K562 (cell line): Measurements from ENCODE around the gene BMAL2. TPM values are rescaled to one million over a fixed set of nuclear protein-coding genes. Genes with fewer than 3 reads are reported as not detected.

Experiments
- ATAC-seq: fragments of 200-7000 bp; cut with Tn5 transposase; 3 replicates; pipeline ENCODE4 v1.9.1; 2020; ENCODE audit warnings: moderate library complexity
- BruUV-seq: library from RNA; stranded (reverse); fragments of 400-500 nt; replicated peaks from 2 replicates; lab custom pipeline; 2021; lab: Mats Ljungman, UMichigan
- CTCF ChIA-PET: fragments of 300-600 bp; formaldehyde crosslinking; extraction: SDS; loops from one replicate; lab custom pipeline; 2021; ENCODE audit warnings: low intra/inter-chr PET ratio; lab: Yijun Ruan, JAX
- POLR2A ChIA-PET: fragments of 300-600, 350-650 bp; sonication (Branson Sonifier 250); formaldehyde crosslinking; extraction: SDS; loops from one replicate; lab custom pipeline; 2021; ENCODE audit warnings: antibody characterized with exemption, inconsistent platforms; lab: Yijun Ruan, JAX
- DNase-seq, 4 experiments: peaks; one replicate each; pipeline versions ENCODE4 v3.0.0 to v3.0.0-alpha.2; 2011 to 2018; ENCODE audit warnings: low spot score in 3 of 4, mixed read lengths in 3 of 4; ENCODE audit errors: extremely low read depth in 1 of 4
- FAIRE-seq: peaks from 2 replicates; lab custom pipeline; 2011; peaks lifted over from hg19 to GRCh38; lab: Jason Lieb, UNC
- H2AFZ ChIP-seq: 2 replicates; pipeline ENCODE4 v1.6.0; 2011; ENCODE audit warnings: low read depth, low read length, control low read depth, inconsistent platforms
- H3K27ac ChIP-seq: fragments of 200-600 bp; 3 replicates; pipeline ENCODE4 v1.8.0; 2011; ENCODE audit warnings: low read depth, mild to moderate bottlenecking, control low read depth, inconsistent platforms, low read length, moderate library complexity, mixed read lengths; ENCODE audit errors: extremely low read depth
- H3K27me3 ChIP-seq, 2 experiments: fragments of 300-600 bp in 1 of 2; 2 replicates in 1 of 2; 3 replicates in 1 of 2; pipeline versions ENCODE4 v1.6.0 to v1.8.0; 2011; ENCODE audit warnings: inconsistent platforms in 2 of 2, low read length in 2 of 2, mild to moderate bottlenecking in 1 of 2, mixed read lengths in 1 of 2, moderate library complexity in 1 of 2; ENCODE audit not compliant: control insufficient read depth in 2 of 2, insufficient read depth in 2 of 2
- H3K36me3 ChIP-seq: fragments of 300-600 bp; 3 replicates; pipeline ENCODE4 v1.8.0; 2011; ENCODE audit warnings: mild to moderate bottlenecking, low read length, inconsistent platforms; ENCODE audit not compliant: control insufficient read depth, insufficient read depth
- H3K4me1 ChIP-seq, 2 experiments: fragments of 200-600 bp in 1 of 2; replicated peaks in 1 of 2; 2 replicates in 1 of 2; 3 replicates in 1 of 2; pipeline versions ENCODE4 v1.5.1 to v1.8.0; 2011; ENCODE audit warnings: inconsistent platforms in 2 of 2, low read length in 2 of 2, mild to moderate bottlenecking in 1 of 2, mixed read lengths in 1 of 2, moderate library complexity in 1 of 2; ENCODE audit not compliant: control insufficient read depth in 2 of 2, insufficient read depth in 2 of 2
- H3K4me2 ChIP-seq: 2 replicates; pipeline ENCODE4 v1.6.1; 2011; ENCODE audit warnings: low read length, control low read depth, inconsistent platforms, mixed read lengths; ENCODE audit not compliant: insufficient read depth
- H3K4me3 ChIP-seq: fragments of 200-600 bp; sonication (generic), shearing (Covaris generic); 2 replicates; pipeline ENCODE4 v1.5.1; 2016; ENCODE audit warnings: control low read depth, inconsistent platforms
- H3K79me2 ChIP-seq: fragments of 200-600 bp; 3 replicates; pipeline ENCODE4 v1.8.0; 2011; ENCODE audit warnings: low read length, inconsistent platforms; ENCODE audit not compliant: control insufficient read depth, insufficient read depth
- H3K9ac ChIP-seq, 2 experiments: 2 replicates each; pipeline versions ENCODE4 v1.6.0 to v1.6.1; 2011; ENCODE audit warnings: low read depth in 2 of 2, low read length in 2 of 2, control low read depth in 1 of 2, inconsistent platforms in 1 of 2, mild to moderate bottlenecking in 1 of 2, mixed read lengths in 1 of 2; ENCODE audit not compliant: insufficient read depth in 1 of 2
- H3K9me1 ChIP-seq: one replicate; pipeline ENCODE4 v1.6.0; 2011; ENCODE audit warnings: inconsistent platforms, mild to moderate bottlenecking, low read length, moderate library complexity; ENCODE audit not compliant: control insufficient read depth, insufficient read depth
- H3K9me3 ChIP-seq: replicated peaks from 2 replicates; pipeline ENCODE4 v1.5.1; 2011; ENCODE audit warnings: low read depth, low read length, inconsistent platforms; ENCODE audit not compliant: control insufficient read depth, insufficient read depth
- H4K20me1 ChIP-seq: replicated peaks from 2 replicates; pipeline ENCODE4 v1.6.1; 2011; ENCODE audit warnings: low read length, inconsistent platforms, mixed read lengths; ENCODE audit not compliant: control insufficient read depth, insufficient read depth
- AFF4 ChIP-seq: sonication (generic); formaldehyde crosslinking; IDR thresholded peaks from 2 replicates; pipeline ENCODE4 v1.8.0; 2023; ENCODE audit warnings: mild to moderate bottlenecking, missing genetic modification reagents
- CBFB ChIP-seq: sonication (generic); formaldehyde crosslinking; IDR thresholded peaks from 2 replicates; pipeline ENCODE4 v1.4.0; 2020; ENCODE audit warnings: mild to moderate bottlenecking, missing genetic modification reagents
- GABPB2 ChIP-seq: fragments of 250-450 bp; sonication (Bioruptor Pico); conservative IDR thresholded peaks from 2 replicates; pipeline ENCODE4 v1.5.1; 2021; ENCODE audit warnings: mild to moderate bottlenecking
- HDAC3 ChIP-seq: fragments of 450-650 bp; IDR thresholded peaks from 2 replicates; pipeline ENCODE4 v1.6.1; 2018; ENCODE audit warnings: borderline replicate concordance, mild to moderate bottlenecking, moderate library complexity; ENCODE audit not compliant: partially characterized antibody
- JUN ChIP-seq, 2 experiments: sonication (generic) in 1 of 2; formaldehyde crosslinking in 1 of 2; IDR thresholded peaks; 2 replicates each; pipeline versions ENCODE4 v1.6.1 to v1.8.0; 2012 to 2022; ENCODE audit warnings: borderline replicate concordance in 2 of 2, mild to moderate bottlenecking in 2 of 2, improper control_type of control experiment in 1 of 2, low read depth in 1 of 2, low read length in 1 of 2, missing genetic modification reagents in 1 of 2
- NFXL1 ChIP-seq: fragments of 450-650 bp; formaldehyde crosslinking; IDR thresholded peaks from 2 replicates; pipeline ENCODE4 v1.4.0; 2021; ENCODE audit warnings: mild to moderate bottlenecking
- SNAPC5 ChIP-seq: fragments of 250-450 bp; sonication (Bioruptor Pico); IDR thresholded peaks from 2 replicates; pipeline ENCODE4 v1.8.0; 2021; ENCODE audit warnings: moderate library complexity, mild to moderate bottlenecking, inconsistent platforms
- ZMIZ1 ChIP-seq, 2 experiments: fragments of 150-350 bp in 1 of 2; IDR thresholded peaks; 2 replicates each; pipeline ENCODE4 v1.6.1; 2012 to 2016; ENCODE audit warnings: low read depth in 2 of 2, low read length in 2 of 2, mild to moderate bottlenecking in 1 of 2, moderate library complexity in 1 of 2
- WGBS: fragments of 100-300 bp; shearing (Covaris generic); methylation state at CpG from one replicate; pipeline ENCODE4 v1.1.6; 2016; ENCODE audit warnings: low coverage, mixed read lengths; ENCODE audit not compliant: insufficient coverage; ENCODE audit errors: missing lambda C conversion rate; 5-methylcytosine and 5-hydroxymethylcytosine counted together
- in situ Hi-C: fragments of 300-500 bp; cut with MboI; formaldehyde crosslinking; loops from 4 replicates; pipeline ENCODE4 v1.15.0; 2018; ENCODE audit warnings: inconsistent platforms, mixed read lengths
- intact Hi-C: fragments of 100-400 bp; cut with micrococcal nuclease; formaldehyde crosslinking; loops from 2 replicates; pipeline ENCODE4 v1.14.2; 2022
- polyA plus RNA-seq, 8 experiments: library from polyadenylated mRNA; depleted of rRNA in 4 of 8; stranded (reverse) in 5 of 8; unstranded in 3 of 8; fragments of >200 nt; fragmentation: Nextera tagmentation in 2 of 8; fragmentation: Illumina TruSeq in 1 of 8; extraction: Ambion mirVana in 2 of 8; extraction: Trizol in 1 of 8; gene quantifications; 2 replicates each; pipeline versions ENCODE4 v1.2.1 to v1.2.3, GENCODE V29; 2011 to 2014; ENCODE audit warnings: inconsistent platforms in 1 of 8, missing spikeins in 1 of 8
- total RNA-seq, 7 experiments: library from RNA; depleted of rRNA in 6 of 7; stranded (reverse); fragments of >200 nt in 6 of 7; fragmentation: Illumina TruSeq in 2 of 7; extraction: Trizol in 2 of 7; gene quantifications; 2 replicates each; pipeline versions ENCODE4 v1.2.1 to v1.2.3, GENCODE V29; 2011 to 2021; ENCODE audit warnings: low replicate concordance in 1 of 7

BMAL2 gene
- total and polyA plus RNA-seq, 9 of the 15 experiments (the other 6 are each of a cell fraction or from before 2014, with no cell fraction given): 0.01 to 1.1 (median 0.50) TPM

- CTCF ChIA-PET: no interaction called here
These were observed 23.3 kb downstream of the BMAL2 start for GRCh38 chr12:27355979-27356378.

More at GRCh38 chr12:27355979-27356378, 23.3 kb downstream of the BMAL2 start:
- no peak overlapping the region for H3K9ac ChIP-seq
- H3K4me3 ChIP-seq: no peak overlapping the region
- no peaks in the 10 kb centered on the region for H3K36me3 ChIP-seq
- H3K9me1 ChIP-seq: no peaks in the 10 kb centered on the region
- peaks cover 0 to 5% of the 10 kb centered on the region in 2 experiments; a peak in 1 of 5 replicates for H3K27me3 ChIP-seq
- no peaks in the 10 kb centered on the region for H3K79me2 ChIP-seq
- WGBS: 0% methylated on average over 1 of the region's 1 CpG
- BruUV-seq: no TSS peak
- H2AFZ ChIP-seq: no peak overlapping the region
- FAIRE-seq: no peak
- POLR2A ChIA-PET: interaction anchor here (0.6 kb wide), 2 partner anchors 9 to 703 kb away, joined by 3 to 4 read pairs; no protein-coding TSS in a partner anchor
- no peak overlapping the region for H3K4me2 ChIP-seq
- intact Hi-C loops: no loop called here
- in situ Hi-C loops: no loop called here
- TF ChIP-seq JUN (IDR thresholded peaks at IDR 0.05; ENCODE audit: borderline replicate concordance, low read depth, low read length) (no peak), JUN (CRISPR knock-in tag; IDR thresholded peaks at IDR 0.05; ENCODE audit: borderline replicate concordance) (no peak), SNAPC5 (no peak), CBFB (CRISPR knock-in tag) (no peak), AFF4 (CRISPR knock-in tag) (no peak), GABPB2 (no peak), ZMIZ1 (IDR thresholded peaks at IDR 0.05; ENCODE audit: low read depth in 2 of 2, low read length in 2 of 2) (no peak), NFXL1 (no peak), HDAC3 (no peak)
- H3K27ac ChIP-seq: no peak overlapping the region
- no peak for ATAC-seq
- no peaks in the 10 kb centered on the region for H3K4me1 ChIP-seq
- no peaks in the 10 kb centered on the region for H4K20me1 ChIP-seq
- H3K9me3 ChIP-seq: no peaks in the 10 kb centered on the region
- DNase-seq: no peak
